ENCODE results near the gene NAGPA.

The NAGPA gene

GRCh38 chr16:5022521-5022920, 11.2 kb downstream of the NAGPA start:
- in situ Hi-C loops (cut with HindIII; ENCODE audit: low sequenced_read_pairs), result no loop called here
- no peak for DNase-seq (ENCODE audit: low read depth, low spot score)
- H3K4me3 ChIP-seq (ENCODE audit: low read depth, low read length), result no peak overlapping the region
- no peak for TF ChIP-seq CTCF (IDR thresholded peaks at IDR 0.05; ENCODE audit: low read depth, low read length)

GRCh38 chr16:5020551-5020950, 13.2 kb downstream of the NAGPA start:
- DNase-seq (ENCODE audit: low read depth, low spot score), result no peak
- in situ Hi-C loops (cut with HindIII; ENCODE audit: low sequenced_read_pairs), result no loop called here
- TF ChIP-seq CTCF (IDR thresholded peaks at IDR 0.05; ENCODE audit: low read depth, low read length), result no peak
- no peak overlapping the region for H3K4me3 ChIP-seq (ENCODE audit: low read depth, low read length)

- in situ Hi-C loops (cut with HindIII; ENCODE audit: low sequenced_read_pairs), result no loop called here
- no peak for DNase-seq (ENCODE audit: low read depth, low spot score)
- no peak overlapping the region for H3K4me3 ChIP-seq (ENCODE audit: low read depth, low read length)
- TF ChIP-seq CTCF (IDR thresholded peaks at IDR 0.05; ENCODE audit: low read depth, low read length), result no peak
Measured at GRCh38 chr16:5019775-5020174, 14.0 kb downstream of the NAGPA start.

- no peak overlapping the region for H3K4me3 ChIP-seq (ENCODE audit: low read depth, low read length)
- no peak for DNase-seq (ENCODE audit: low read depth, low spot score)
- in situ Hi-C loops (cut with HindIII; ENCODE audit: low sequenced_read_pairs), result no loop called here
- TF ChIP-seq CTCF (IDR thresholded peaks at IDR 0.05; ENCODE audit: low read depth, low read length), result no peak
Measured at GRCh38 chr16:5018793-5019192, 14.9 kb downstream of the NAGPA start.

GRCh38 chr16:5017678-5017969, 16.1 kb downstream of the NAGPA start:
- in situ Hi-C loops (cut with HindIII; ENCODE audit: low sequenced_read_pairs), result no loop called here
- TF ChIP-seq CTCF (IDR thresholded peaks at IDR 0.05; ENCODE audit: low read depth, low read length), result no peak
- H3K4me3 ChIP-seq (ENCODE audit: low read depth, low read length), result no peak overlapping the region
- DNase-seq (ENCODE audit: low read depth, low spot score), result no peak

GRCh38 chr16:5016967-5017677, 16.6 kb downstream of the NAGPA start:
- DNase-seq (ENCODE audit: low read depth, low spot score), result no peak
- no peak overlapping the region for H3K4me3 ChIP-seq (ENCODE audit: low read depth, low read length)
- in situ Hi-C loops (cut with HindIII; ENCODE audit: low sequenced_read_pairs), result no loop called here
- no peak for TF ChIP-seq CTCF (IDR thresholded peaks at IDR 0.05; ENCODE audit: low read depth, low read length)

- TF ChIP-seq CTCF (IDR thresholded peaks at IDR 0.05; ENCODE audit: low read depth, low read length), result no peak
Measured at GRCh38 chr16:5015887-5016286, 17.8 kb downstream of the NAGPA start.

More at GRCh38 chr16:5015887-5016286, 17.8 kb downstream of the NAGPA start:
- in situ Hi-C loops (cut with HindIII; ENCODE audit: low sequenced_read_pairs), result no loop called here
- no peak overlapping the region for H3K4me3 ChIP-seq (ENCODE audit: low read depth, low read length)
- no peak for DNase-seq (ENCODE audit: low read depth, low spot score)
